GM19328 (cell line): ENCODE measurements around the gene ALOX12.
"Not testable (repeated sequence)": the region's sequence is repeated elsewhere in the genome, so short reads cannot be mapped to it uniquely, and the experiment has no call there.

Source experiments
- ATAC-seq: cut with Tn5 transposase; IDR thresholded peaks from one replicate; pipeline ENCODE4 v1.9.1; 2021; ENCODE audit warnings: mild to moderate bottlenecking, moderate library complexity; ENCODE audit not compliant: unreplicated experiment

Gene ALOX12

GRCh38 chr17:7043497-7044198 lies 47.8 kb downstream of the ALOX12 start, which contains the start of gene SLC16A11:
Gene SLC16A11 (minus strand): TSS chr17:7044092. CDS start chr17:7043513, 579 bp downstream.
- ATAC-seq: no peak

DNA sequence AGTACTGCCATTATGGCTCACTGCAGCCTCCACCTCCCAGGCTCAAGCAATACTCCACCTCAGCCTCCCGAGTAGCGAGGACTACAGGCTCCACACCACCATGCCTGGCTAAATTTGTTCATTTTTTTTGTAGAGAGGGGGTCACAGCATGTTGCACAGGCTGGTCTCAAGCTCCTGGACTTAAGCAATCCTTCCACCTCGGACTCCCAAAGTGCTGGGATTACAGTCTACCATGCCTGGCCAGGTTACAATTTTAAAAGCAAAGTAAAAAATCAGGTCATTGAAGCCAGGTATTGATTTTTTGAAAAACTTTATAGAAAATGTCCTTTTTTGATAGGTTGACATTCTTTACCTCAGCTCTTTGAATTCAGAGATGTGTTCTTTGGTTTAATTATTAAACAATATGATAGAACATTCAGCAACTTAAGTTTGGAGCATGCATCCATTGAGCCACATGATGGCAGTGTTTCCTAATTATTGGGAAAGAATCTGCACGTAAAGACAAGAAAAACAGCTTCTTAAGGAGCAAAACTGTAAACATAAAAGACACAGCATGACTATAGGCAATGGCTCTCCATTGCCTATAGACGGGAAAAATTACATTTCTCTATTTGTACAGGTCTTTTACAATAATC lies 49.8 kb downstream of the ALOX12 start:
- ATAC-seq: no peak

DNA sequence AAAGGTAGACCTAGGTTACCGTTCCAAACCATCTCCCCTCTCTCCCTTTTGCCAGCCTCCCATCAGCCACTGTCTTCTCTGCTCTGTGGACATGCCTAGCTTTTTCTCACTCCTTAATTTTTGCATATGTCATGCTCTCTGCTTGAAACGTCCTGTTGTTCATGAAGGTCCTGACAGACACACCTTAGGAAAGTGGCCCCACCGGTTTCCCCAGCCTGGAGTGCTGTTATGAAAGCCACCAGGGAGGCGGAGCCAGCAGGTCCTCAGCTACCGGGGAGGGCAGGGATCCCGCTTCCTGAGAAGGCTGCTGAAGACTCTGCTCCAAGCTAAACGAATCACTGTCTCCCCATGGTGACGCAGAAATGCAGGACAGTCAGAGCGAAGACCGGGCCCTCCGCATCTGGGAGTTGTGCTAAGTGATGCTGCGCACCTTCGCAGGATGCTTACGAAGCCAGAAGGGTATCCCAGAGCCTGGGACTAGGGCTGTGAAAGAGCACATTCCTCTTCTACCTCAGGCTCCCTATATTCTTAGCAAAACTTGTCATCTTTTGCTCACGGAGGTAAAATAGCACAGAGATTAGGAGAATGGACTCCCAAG lies 50.4 kb downstream of the ALOX12 start:
- no peak for ATAC-seq

- ATAC-seq: not testable (repeated sequence)
Observed at GRCh38 chr17:7046725-7047397, 51.0 kb downstream of the ALOX12 start.

GRCh38 chr17:7047566-7047965 lies 51.7 kb downstream of the ALOX12 start:
- no peak for ATAC-seq

- no peak for ATAC-seq
Observed at GRCh38 chr17:7048968-7049367, 53.1 kb downstream of the ALOX12 start.

GRCh38 chr17:7050583-7050982 lies 54.7 kb downstream of the ALOX12 start:
- ATAC-seq: not testable (repeated sequence)

GRCh38 chr17:7056386-7056785 lies 60.5 kb downstream of the ALOX12 start:
- ATAC-seq: no peak

- no peak for ATAC-seq
Observed at GRCh38 chr17:7058831-7059447, 63.1 kb downstream of the ALOX12 start.
